GM12878 (cell line): Measurements from ENCODE around the gene KHNYN. TPM values are rescaled to one million over a fixed set of nuclear protein-coding genes. Genes with fewer than 3 reads are reported as not detected.

ENCODE experiments used
- BMI1 ChIP-seq: fragments of 450-650 bp; IDR thresholded peaks from 2 replicates; pipeline ENCODE4 v1.6.1; 2016; ENCODE audit warnings: mild to moderate bottlenecking, moderate library complexity, borderline replicate concordance
- CBX3 ChIP-seq: fragments of 200-600 bp; sonication (generic); IDR thresholded peaks from 2 replicates; pipeline ENCODE4 v1.6.1; 2016; ENCODE audit warnings: low read depth, borderline replicate concordance
- CUX1 ChIP-seq: IDR thresholded peaks from 2 replicates; pipeline ENCODE4 v1.6.1; 2012; ENCODE audit warnings: improper control_type of control experiment, low read depth, low read length; ENCODE audit not compliant: insufficient replicate concordance
- EP300 ChIP-seq, 2 experiments: fragments of 150-350 bp in 1 of 2; IDR thresholded peaks; 2 replicates each; pipeline ENCODE4 v1.6.1; 2011 to 2012; ENCODE audit warnings: low read depth in 2 of 2, low read length in 2 of 2, borderline replicate concordance in 1 of 2, improper control_type of control experiment in 1 of 2, inconsistent platforms in 1 of 2; ENCODE audit not compliant: control insufficient read depth in 1 of 2
- GATAD2B ChIP-seq: fragments of 450-650 bp; conservative IDR thresholded peaks from 2 replicates; pipeline ENCODE4 v1.6.1; 2017; ENCODE audit warnings: low read depth, mild to moderate bottlenecking, moderate library complexity
- IRF5 ChIP-seq: fragments of 450-650 bp; IDR thresholded peaks from 2 replicates; pipeline ENCODE4 v1.6.1; 2017; ENCODE audit warnings: borderline replicate concordance
- NFIC ChIP-seq: IDR thresholded peaks from 2 replicates; pipeline ENCODE4 v1.6.1; 2012; ENCODE audit warnings: low read depth, mild to moderate bottlenecking, inconsistent platforms, low read length, moderate library complexity
- NFYB ChIP-seq: IDR thresholded peaks from 2 replicates; pipeline ENCODE4 v1.6.1; 2011; ENCODE audit warnings: low read depth, mild to moderate bottlenecking, low read length, improper control_type of control experiment, moderate library complexity; ENCODE audit not compliant: insufficient read depth
- NR2C2 ChIP-seq: IDR thresholded peaks from 2 replicates; pipeline ENCODE4 v1.6.1; 2011; ENCODE audit warnings: borderline replicate concordance, low read depth; ENCODE audit not compliant: control insufficient read depth, insufficient read length
- PML ChIP-seq: IDR thresholded peaks from 2 replicates; pipeline ENCODE4 v1.6.1; 2012; ENCODE audit warnings: low read length, inconsistent platforms
- RFX5 ChIP-seq: IDR thresholded peaks from 2 replicates; pipeline ENCODE4 v1.6.1; 2011; ENCODE audit warnings: low read depth, low read length, improper control_type of control experiment
- TCF12 ChIP-seq: IDR thresholded peaks from 2 replicates; pipeline ENCODE4 v1.6.1; 2011; ENCODE audit warnings: low read depth, mild to moderate bottlenecking, low read length
- polyA plus RNA-seq, 11 experiments: library from polyadenylated mRNA; depleted of rRNA in 4 of 11; unstranded in 6 of 11; stranded (reverse) in 5 of 11; fragments of >200 nt; fragmentation: Nextera tagmentation in 4 of 11; fragmentation: Illumina TruSeq in 1 of 11; extraction: Ambion mirVana in 4 of 11; extraction: Trizol in 1 of 11; gene quantifications; 1 replicate in 1 of 11; 2 replicates in 10 of 11; pipeline versions ENCODE4 v1.2.1 to v1.2.3, GENCODE V29; 2011 to 2016; ENCODE audit warnings: inconsistent platforms in 2 of 11, missing spikeins in 2 of 11, low read depth in 1 of 11
- total RNA-seq, 4 experiments: library from RNA; depleted of rRNA in 3 of 4; stranded (reverse); fragments of >200 nt in 3 of 4; fragmentation: Illumina TruSeq in 1 of 4; extraction: Trizol in 1 of 4; gene quantifications; 2 replicates each; pipeline versions ENCODE4 v1.2.1 to v1.2.3, GENCODE V29; 2013 to 2021
- TF ChIP-seq, protein P1 (sequence below): fragments of 450-650 bp; IDR thresholded peaks from 2 replicates; pipeline ENCODE4 v1.6.1; 2016; ENCODE audit warnings: mild to moderate bottlenecking
- TF ChIP-seq, protein P2 (sequence below): fragments of 450-650 bp; formaldehyde crosslinking; IDR thresholded peaks from 2 replicates; pipeline ENCODE4 v1.4.0; 2020; ENCODE audit warnings: mild to moderate bottlenecking, moderate library complexity
- TF ChIP-seq, protein P3 (sequence below): IDR thresholded peaks from 2 replicates; pipeline ENCODE4 v1.6.1; 2011; ENCODE audit warnings: low read depth, low read length, improper control_type of control experiment, borderline replicate concordance

Gene KHNYN
- total and polyA plus RNA-seq, 10 of the 15 experiments (the other 5 are each of a cell fraction or from before 2014, with no cell fraction given): 1.4 to 34.7 (median 21.5) TPM

- TF ChIP-seq BMI1: no peak
- no peak for TF ChIP-seq EP300 (IDR thresholded peaks at IDR 0.05; ENCODE audit: borderline replicate concordance in 1 of 2, control insufficient read depth in 1 of 2, low read depth in 2 of 2, low read length in 2 of 2)
- TF ChIP-seq, protein P1, sequence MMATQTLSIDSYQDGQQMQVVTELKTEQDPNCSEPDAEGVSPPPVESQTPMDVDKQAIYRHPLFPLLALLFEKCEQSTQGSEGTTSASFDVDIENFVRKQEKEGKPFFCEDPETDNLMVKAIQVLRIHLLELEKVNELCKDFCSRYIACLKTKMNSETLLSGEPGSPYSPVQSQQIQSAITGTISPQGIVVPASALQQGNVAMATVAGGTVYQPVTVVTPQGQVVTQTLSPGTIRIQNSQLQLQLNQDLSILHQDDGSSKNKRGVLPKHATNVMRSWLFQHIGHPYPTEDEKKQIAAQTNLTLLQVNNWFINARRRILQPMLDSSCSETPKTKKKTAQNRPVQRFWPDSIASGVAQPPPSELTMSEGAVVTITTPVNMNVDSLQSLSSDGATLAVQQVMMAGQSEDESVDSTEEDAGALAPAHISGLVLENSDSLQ: 0 out of 2 replicates have a peak, but pooled peaks have one; percentile 20
- TF ChIP-seq, protein P2, sequence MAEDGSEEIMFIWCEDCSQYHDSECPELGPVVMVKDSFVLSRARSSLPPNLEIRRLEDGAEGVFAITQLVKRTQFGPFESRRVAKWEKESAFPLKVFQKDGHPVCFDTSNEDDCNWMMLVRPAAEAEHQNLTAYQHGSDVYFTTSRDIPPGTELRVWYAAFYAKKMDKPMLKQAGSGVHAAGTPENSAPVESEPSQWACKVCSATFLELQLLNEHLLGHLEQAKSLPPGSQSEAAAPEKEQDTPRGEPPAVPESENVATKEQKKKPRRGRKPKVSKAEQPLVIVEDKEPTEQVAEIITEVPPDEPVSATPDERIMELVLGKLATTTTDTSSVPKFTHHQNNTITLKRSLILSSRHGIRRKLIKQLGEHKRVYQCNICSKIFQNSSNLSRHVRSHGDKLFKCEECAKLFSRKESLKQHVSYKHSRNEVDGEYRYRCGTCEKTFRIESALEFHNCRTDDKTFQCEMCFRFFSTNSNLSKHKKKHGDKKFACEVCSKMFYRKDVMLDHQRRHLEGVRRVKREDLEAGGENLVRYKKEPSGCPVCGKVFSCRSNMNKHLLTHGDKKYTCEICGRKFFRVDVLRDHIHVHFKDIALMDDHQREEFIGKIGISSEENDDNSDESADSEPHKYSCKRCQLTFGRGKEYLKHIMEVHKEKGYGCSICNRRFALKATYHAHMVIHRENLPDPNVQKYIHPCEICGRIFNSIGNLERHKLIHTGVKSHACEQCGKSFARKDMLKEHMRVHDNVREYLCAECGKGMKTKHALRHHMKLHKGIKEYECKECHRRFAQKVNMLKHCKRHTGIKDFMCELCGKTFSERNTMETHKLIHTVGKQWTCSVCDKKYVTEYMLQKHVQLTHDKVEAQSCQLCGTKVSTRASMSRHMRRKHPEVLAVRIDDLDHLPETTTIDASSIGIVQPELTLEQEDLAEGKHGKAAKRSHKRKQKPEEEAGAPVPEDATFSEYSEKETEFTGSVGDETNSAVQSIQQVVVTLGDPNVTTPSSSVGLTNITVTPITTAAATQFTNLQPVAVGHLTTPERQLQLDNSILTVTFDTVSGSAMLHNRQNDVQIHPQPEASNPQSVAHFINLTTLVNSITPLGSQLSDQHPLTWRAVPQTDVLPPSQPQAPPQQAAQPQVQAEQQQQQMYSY (CRISPR knock-in tag): no peak
- TF ChIP-seq RFX5: no peak
- no peak for TF ChIP-seq GATAD2B
- no peak for TF ChIP-seq IRF5
- no peak for TF ChIP-seq CBX3
- TF ChIP-seq NFIC: peak; percentile 65; the same call in 1 of the 2 replicates
- TF ChIP-seq, protein P3, sequence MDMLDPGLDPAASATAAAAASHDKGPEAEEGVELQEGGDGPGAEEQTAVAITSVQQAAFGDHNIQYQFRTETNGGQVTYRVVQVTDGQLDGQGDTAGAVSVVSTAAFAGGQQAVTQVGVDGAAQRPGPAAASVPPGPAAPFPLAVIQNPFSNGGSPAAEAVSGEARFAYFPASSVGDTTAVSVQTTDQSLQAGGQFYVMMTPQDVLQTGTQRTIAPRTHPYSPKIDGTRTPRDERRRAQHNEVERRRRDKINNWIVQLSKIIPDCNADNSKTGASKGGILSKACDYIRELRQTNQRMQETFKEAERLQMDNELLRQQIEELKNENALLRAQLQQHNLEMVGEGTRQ: no peak
- TF ChIP-seq NFYB: 0 out of 2 replicates have a peak, but pooled peaks have one; percentile 23
- no peak for TF ChIP-seq NR2C2
- TF ChIP-seq TCF12: peak; percentile 17; the same call in 1 of the 2 replicates
- TF ChIP-seq PML: no peak
- no peak for TF ChIP-seq CUX1
- TF ChIP-seq, all 136 proteins: peak for 11
Observed at GRCh38 chr14:24463017-24463883, 33.5 kb downstream of the KHNYN start (continued).
